ENCODE measurements around the gene KCNMA1. TPM values are rescaled to one million over a fixed set of nuclear protein-coding genes. Genes with fewer than 3 reads are reported as not detected.

KCNMA1 gene
- total and polyA plus RNA-seq, 10 of the 15 experiments (the other 5 are each of a cell fraction or from before 2014, with no cell fraction given): 8.5 to 77.0 (median 21.3) TPM

DNA sequence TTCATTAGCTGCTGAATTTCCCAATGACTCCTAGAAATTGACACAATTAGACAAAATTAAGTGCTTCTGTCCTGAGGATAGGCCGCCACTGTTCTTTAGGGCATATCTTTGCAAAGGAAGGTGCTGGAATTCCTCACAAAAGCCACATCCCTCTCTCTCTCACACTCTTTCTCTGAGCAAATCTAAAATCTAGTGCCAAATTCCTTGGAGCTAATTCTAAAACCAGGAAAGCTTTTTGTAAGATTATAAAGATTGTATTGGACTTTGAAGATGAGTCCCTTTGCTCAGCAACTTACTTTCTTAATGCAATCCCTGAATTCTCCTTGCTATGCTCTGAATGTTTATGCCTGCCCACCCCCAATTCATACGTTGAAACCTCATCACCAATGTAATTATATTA is 288.9 kb downstream of the KCNMA1 start:
- H3K36me3 ChIP-seq (ENCODE audit: control insufficient read depth in 2 of 2, insufficient read depth in 2 of 2, low read length in 1 of 2): no peaks in the 10 kb centered on the region
- FAIRE-seq: no peak

More for the DNA sequence above, 288.9 kb downstream of the KCNMA1 start:
- TF ChIP-seq, protein P1, sequence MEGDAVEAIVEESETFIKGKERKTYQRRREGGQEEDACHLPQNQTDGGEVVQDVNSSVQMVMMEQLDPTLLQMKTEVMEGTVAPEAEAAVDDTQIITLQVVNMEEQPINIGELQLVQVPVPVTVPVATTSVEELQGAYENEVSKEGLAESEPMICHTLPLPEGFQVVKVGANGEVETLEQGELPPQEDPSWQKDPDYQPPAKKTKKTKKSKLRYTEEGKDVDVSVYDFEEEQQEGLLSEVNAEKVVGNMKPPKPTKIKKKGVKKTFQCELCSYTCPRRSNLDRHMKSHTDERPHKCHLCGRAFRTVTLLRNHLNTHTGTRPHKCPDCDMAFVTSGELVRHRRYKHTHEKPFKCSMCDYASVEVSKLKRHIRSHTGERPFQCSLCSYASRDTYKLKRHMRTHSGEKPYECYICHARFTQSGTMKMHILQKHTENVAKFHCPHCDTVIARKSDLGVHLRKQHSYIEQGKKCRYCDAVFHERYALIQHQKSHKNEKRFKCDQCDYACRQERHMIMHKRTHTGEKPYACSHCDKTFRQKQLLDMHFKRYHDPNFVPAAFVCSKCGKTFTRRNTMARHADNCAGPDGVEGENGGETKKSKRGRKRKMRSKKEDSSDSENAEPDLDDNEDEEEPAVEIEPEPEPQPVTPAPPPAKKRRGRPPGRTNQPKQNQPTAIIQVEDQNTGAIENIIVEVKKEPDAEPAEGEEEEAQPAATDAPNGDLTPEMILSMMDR (IDR thresholded peaks at IDR 0.05 in 2 of 3, conservative IDR thresholded peaks at IDR 0.05 in 1 of 3; ENCODE audit: control insufficient read depth in 2 of 3, extremely low read depth in 1 of 3, insufficient read depth in 1 of 3, low read depth in 3 of 3, low read length in 3 of 3): no peak
- TF ChIP-seq TCF12 (IDR thresholded peaks at IDR 0.05; ENCODE audit: low read depth, low read length): no peak
- TF ChIP-seq, protein P2, sequence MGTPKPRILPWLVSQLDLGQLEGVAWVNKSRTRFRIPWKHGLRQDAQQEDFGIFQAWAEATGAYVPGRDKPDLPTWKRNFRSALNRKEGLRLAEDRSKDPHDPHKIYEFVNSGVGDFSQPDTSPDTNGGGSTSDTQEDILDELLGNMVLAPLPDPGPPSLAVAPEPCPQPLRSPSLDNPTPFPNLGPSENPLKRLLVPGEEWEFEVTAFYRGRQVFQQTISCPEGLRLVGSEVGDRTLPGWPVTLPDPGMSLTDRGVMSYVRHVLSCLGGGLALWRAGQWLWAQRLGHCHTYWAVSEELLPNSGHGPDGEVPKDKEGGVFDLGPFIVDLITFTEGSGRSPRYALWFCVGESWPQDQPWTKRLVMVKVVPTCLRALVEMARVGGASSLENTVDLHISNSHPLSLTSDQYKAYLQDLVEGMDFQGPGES (IDR thresholded peaks at IDR 0.05): no peak
- TF ChIP-seq, protein P3, sequence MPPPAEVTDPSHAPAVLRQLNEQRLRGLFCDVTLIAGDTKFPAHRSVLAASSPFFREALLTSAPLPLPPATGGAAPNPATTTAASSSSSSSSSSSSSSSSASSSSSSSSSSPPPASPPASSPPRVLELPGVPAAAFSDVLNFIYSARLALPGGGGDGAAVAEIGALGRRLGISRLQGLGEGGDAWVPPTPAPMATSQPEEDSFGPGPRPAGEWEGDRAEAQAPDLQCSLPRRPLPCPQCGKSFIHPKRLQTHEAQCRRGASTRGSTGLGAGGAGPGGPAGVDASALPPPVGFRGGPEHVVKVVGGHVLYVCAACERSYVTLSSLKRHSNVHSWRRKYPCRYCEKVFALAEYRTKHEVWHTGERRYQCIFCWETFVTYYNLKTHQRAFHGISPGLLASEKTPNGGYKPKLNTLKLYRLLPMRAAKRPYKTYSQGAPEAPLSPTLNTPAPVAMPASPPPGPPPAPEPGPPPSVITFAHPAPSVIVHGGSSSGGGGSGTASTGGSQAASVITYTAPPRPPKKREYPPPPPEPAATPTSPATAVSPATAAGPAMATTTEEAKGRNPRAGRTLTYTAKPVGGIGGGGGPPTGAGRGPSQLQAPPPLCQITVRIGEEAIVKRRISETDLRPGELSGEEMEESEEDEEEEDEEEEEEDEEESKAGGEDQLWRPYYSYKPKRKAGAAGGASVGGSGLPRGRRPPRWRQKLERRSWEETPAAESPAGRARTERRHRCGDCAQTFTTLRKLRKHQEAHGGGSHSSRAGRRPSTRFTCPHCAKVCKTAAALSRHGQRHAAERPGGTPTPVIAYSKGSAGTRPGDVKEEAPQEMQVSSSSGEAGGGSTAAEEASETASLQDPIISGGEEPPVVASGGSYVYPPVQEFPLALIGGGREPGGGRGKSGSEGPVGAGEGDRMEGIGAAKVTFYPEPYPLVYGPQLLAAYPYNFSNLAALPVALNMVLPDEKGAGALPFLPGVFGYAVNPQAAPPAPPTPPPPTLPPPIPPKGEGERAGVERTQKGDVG (CRISPR knock-in tag; IDR thresholded peaks at IDR 0.05): no peak
- TF ChIP-seq MYB (IDR thresholded peaks at IDR 0.05; ENCODE audit: borderline replicate concordance, low read depth, low read length): no peak
- TF ChIP-seq RELA (IDR thresholded peaks at IDR 0.05; ENCODE audit: borderline replicate concordance, partially characterized antibody): no peak
- no peak for TF ChIP-seq ZNF274 (IDR thresholded peaks at IDR 0.05; ENCODE audit: insufficient read depth, insufficient read length)
- no peak for TF ChIP-seq EED (IDR thresholded peaks at IDR 0.05; ENCODE audit: low read depth)
- TF ChIP-seq, protein P4, sequence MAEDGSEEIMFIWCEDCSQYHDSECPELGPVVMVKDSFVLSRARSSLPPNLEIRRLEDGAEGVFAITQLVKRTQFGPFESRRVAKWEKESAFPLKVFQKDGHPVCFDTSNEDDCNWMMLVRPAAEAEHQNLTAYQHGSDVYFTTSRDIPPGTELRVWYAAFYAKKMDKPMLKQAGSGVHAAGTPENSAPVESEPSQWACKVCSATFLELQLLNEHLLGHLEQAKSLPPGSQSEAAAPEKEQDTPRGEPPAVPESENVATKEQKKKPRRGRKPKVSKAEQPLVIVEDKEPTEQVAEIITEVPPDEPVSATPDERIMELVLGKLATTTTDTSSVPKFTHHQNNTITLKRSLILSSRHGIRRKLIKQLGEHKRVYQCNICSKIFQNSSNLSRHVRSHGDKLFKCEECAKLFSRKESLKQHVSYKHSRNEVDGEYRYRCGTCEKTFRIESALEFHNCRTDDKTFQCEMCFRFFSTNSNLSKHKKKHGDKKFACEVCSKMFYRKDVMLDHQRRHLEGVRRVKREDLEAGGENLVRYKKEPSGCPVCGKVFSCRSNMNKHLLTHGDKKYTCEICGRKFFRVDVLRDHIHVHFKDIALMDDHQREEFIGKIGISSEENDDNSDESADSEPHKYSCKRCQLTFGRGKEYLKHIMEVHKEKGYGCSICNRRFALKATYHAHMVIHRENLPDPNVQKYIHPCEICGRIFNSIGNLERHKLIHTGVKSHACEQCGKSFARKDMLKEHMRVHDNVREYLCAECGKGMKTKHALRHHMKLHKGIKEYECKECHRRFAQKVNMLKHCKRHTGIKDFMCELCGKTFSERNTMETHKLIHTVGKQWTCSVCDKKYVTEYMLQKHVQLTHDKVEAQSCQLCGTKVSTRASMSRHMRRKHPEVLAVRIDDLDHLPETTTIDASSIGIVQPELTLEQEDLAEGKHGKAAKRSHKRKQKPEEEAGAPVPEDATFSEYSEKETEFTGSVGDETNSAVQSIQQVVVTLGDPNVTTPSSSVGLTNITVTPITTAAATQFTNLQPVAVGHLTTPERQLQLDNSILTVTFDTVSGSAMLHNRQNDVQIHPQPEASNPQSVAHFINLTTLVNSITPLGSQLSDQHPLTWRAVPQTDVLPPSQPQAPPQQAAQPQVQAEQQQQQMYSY (CRISPR knock-in tag; IDR thresholded peaks at IDR 0.05): no peak
- no peak for TF ChIP-seq SMARCA5 (IDR thresholded peaks at IDR 0.05)
- TF ChIP-seq KAT2A (conservative IDR thresholded peaks at IDR 0.05; ENCODE audit: control insufficient read depth, low read depth, low read length): no peak
- TF ChIP-seq NFIC (IDR thresholded peaks at IDR 0.05; ENCODE audit: low read depth, low read length): no peak
- TF ChIP-seq SIX5 (IDR thresholded peaks at IDR 0.05; ENCODE audit: low read depth, low read length, severe bottlenecking): no peak
- H3K4me3 ChIP-seq: no peak overlapping the region
- H4K20me1 ChIP-seq (ENCODE audit: control insufficient read depth, insufficient read depth): no peaks in the 10 kb centered on the region
- no peaks in the 10 kb centered on the region for H3K9me3 ChIP-seq (replicated peaks; ENCODE audit: control insufficient read depth, insufficient read depth, low read length)
- no peak overlapping the region for H2AFZ ChIP-seq (ENCODE audit: control insufficient read depth, low read depth, low read length)
- no peaks in the 10 kb centered on the region for H3K4me1 ChIP-seq (ENCODE audit: control insufficient read depth, insufficient read depth, low read length)
- H3K27ac ChIP-seq (ENCODE audit: control insufficient read depth, insufficient read depth): no peak overlapping the region
- H3K4me2 ChIP-seq (ENCODE audit: control insufficient read depth, insufficient read depth): no peak overlapping the region
- intact Hi-C loops (cut with micrococcal nuclease; ENCODE audit: unreplicated experiment) (no loop called here), in situ Hi-C loops (cut with MboI) (no loop called here)
- BruUV-seq (replicated peaks): no TSS peak
- H3K9ac ChIP-seq (ENCODE audit: control insufficient read depth, insufficient read depth, low read length): no peak overlapping the region
- no peak for ATAC-seq
- CTCF ChIA-PET: interaction anchor here (0.8 to 2.0 kb wide), 4 partner anchors 9 to 363 kb away, joined by 3 to 8 read pairs (median 3); no protein-coding TSS in a partner anchor
- RAD21 ChIA-PET (ENCODE audit: unreplicated experiment): interaction anchor here (1.0 kb wide), 1 partner anchor 16 kb away, joined by 3 read pairs; no protein-coding TSS in a partner anchor
- H3K27me3 ChIP-seq (replicated peaks in 1 of 2; ENCODE audit: control insufficient read depth in 2 of 2, insufficient read depth in 2 of 2, low read length in 1 of 2): no peaks in the 10 kb centered on the region
- SMC1A ChIA-PET (ENCODE audit: uncharacterized antibody, unreplicated experiment): interaction anchor here (0.6 to 2.6 kb wide), 9 partner anchors 10 to 363 kb away, joined by 3 to 8 read pairs (median 4); no protein-coding TSS in a partner anchor
- H3K79me2 ChIP-seq (ENCODE audit: control insufficient read depth, insufficient read depth, low read length): no peaks in the 10 kb centered on the region
- WGBS (ENCODE audit: insufficient coverage, insufficient replicate concordance, low lambda C conversion rate, missing lambda C conversion rate): 42% methylated on average over 2 of the region's 2 CpGs
- no peak for DNase-seq (ENCODE audit: low read depth, low spot score)
- POLR2A ChIA-PET: no interaction called here
